Stimulated activated CD4-positive, alpha-beta T cell treated with anti-CD3 and anti-CD28 coated beads, Interleukin-1b, Interleukin-23, amount 100 ng/mL, for 1 hour (primary cell): Measurements from ENCODE around the gene EHMT1.
"Not testable (repeated sequence)": the region's sequence is repeated elsewhere in the genome, so short reads cannot be mapped to it uniquely, and the experiment has no call there.

Experiments
- DNase-seq, 2 donors: peaks; one replicate each; pipeline ENCODE4 v3.0.0-alpha.2; 2020; ENCODE audit warnings: low read depth in 2 of 2

Gene EHMT1

DNA sequence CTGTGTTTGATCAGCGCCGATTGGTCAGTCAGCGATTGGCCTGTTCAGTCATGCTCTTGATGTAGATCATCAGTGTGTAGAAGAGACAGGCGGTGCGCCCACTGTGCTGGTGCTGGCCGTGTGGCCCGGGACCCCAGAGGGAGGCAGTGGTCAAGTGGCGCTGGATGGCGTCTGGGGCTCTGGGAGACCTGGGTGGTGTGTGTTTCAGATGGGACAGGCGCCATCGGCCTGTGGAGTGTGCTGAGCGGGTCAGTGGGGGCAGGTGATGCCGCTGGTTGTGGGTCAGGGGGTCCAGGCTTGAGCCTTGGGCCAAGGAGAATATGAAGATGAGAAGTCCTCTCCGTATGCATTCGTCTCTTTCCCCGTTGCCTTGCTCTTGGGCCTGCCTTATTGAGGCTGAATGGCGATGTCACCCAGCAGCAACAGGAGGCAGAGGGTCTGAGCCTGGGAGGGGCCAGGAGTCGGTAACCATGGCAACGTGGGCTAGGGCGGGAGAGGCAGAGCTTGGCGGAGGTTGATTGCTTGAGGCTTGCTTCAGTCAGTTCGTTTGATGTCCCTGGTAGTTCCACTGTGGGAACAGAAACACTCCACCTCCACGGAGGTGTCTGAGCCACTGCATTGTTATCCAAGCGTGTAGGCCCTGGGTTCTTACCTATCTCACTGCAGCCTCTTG lies 141.0 kb downstream of the EHMT1 start:
- no peak for DNase-seq

DNA sequence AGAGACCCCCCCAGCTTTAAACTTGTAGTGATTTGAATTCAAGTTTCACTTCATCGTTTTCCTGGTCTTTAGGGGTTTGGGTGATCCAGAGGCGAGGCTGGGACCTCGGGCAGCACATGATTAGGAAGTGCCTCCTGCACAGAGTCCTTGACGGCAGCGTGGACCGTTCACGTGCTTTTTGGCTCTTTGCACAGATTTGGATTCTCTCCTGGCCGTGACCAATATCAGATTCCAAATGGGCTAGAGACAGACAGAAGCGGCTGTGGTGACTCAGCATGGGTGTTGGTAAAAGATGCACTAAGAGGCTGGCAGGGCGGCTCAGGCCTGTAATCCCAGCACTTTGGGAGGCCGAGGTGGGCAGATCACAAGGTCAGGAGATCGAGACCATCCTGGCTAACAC lies 141.6 kb downstream of the EHMT1 start:
- DNase-seq, result no peak

DNA sequence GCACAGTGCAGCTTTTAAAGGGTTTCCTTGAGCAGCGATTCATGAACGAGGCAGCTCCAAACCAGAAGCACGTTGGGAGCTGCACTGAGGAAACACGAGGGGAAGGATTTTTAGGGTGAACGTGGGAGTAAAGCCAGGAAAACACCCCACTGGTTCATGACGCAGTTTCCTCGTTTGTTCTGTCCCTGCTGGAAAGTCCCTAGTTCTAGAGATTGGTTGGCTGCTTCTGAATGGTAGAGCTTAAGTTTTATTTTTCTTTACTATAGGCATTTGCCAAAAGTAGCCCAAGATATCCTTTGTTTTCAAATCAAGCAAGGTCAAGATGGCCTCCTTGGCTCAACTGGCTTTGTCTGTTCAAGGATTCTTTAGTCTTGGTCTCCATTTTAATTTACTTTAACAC lies 142.2 kb downstream of the EHMT1 start:
- DNase-seq, result no peak

DNA sequence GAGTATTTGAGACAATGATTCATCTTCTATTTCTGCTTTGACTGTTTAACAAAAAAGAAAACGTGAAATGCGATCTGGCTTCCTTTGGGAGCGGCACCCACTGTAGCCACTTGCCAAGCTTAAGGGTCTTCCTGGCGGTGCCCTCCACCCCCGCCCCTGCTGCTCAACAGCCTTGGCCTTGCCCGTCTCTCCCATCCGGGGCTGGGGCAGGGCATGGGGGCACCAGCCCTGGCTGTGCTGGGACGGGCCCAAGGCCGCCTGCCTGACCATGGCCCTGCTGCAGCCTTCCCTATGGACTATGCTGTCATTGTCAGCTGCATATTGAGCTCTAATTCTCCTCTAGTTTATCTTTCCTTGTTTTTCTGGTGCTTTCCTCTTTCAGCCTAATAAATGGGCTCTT lies 143.0 kb downstream of the EHMT1 start:
- no peak for DNase-seq

DNA sequence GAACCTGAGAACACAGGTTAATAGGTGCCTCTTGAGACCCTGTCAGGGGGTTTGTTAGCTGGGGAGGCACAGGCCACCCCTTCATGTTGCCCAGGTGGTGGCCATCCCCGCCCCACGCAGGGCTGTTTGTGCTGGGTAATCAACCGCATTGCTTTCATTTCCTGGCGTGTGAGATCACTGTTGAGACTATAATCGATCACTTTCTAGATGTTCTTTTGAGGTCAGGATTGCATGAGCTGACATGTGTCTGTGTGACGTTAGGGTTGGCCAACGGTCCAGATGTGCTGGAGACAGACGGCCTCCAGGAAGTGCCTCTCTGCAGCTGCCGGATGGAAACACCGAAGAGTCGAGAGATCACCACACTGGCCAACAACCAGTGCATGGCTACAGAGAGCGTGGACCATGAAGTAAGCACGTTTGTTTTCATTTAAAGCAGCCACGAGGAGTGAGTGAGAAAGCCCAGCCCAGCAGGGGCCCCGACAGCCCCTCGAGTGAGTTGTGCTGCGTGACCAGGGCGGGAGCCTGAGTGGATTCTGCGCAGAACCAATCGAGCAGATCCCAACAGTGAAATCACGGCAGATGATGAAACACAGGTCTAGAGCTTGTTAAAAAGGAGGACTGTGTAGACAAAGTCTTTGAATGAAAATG lies 143.7 kb downstream of the EHMT1 start:
- DNase-seq, result no peak

DNA sequence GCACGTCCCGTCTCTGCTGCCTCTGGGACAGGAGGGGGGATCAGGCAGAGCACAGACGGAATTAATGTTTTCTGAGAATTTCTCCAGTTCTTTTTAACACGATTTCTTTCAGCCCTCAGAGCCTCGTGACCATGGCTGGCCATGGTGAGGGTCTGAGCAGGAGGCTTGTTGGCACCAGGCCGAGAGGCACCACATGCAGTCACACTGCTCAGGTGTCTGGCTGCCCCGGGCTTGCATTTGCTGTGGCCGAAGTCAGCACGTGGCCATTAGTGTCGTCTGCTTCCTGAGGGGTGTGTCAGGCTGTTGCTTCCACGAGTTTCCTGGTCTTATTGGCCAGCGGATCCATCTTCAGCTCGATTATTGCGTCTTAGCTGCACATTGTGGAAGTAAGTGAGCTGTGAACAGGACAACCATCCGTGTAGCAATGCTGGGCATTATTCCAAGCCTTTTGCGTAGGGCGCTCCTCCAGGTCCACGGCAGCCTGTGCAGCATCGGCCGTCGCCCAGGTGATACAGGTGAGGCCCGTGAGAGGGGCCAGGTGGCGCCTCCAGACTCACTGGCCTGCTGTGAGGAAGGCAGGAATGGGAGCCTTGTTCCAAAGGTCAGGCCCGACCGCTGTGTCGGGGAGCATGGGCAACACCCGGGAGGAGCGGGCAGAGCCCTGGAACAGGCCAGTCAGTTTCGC lies 144.6 kb downstream of the EHMT1 start:
- no peak for DNase-seq

DNA sequence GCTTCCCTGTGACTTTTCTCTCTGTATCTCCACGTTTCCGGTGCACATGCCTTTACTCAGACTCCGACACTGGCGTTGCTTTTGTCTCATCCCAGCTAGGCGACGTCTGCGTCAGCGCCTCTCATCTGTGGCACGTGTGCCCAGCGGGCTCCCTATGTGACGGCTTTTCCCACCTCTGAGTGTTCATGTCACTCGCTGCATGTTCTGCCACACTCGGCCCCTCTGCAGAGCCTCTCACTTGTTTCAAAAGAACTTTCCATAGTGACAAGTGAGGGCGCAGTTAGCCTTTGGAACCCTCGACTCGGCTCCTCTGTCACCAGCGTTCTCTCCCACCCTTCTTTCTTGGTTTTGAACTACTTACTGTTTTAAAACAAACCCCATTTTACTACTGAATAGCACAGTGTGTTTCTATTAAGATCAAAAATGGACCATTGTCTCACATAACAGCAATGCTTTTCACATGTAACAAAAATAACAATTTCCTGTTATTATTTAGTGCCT lies 145.4 kb downstream of the EHMT1 start:
- no peak for DNase-seq

DNA sequence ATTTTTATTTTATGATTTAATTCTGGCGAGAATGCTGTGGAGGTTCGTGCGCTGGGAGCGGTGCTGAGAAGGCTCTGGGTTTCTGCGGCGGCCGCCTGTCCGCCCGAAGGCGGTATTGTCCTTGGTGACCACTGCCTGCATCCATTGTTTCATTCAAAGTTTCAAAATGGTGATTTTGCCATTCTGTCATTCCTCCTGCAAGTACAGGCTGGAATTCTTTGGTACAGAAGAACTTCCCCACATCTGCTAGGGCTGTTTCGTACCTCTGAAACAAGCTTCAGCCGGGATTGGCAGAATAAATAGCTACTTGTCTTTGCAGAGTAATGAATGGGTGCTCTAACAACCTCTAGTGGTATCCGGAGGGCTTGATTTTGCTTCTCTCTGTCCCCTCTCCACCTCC lies 146.2 kb downstream of the EHMT1 start:
- no peak for DNase-seq

DNA sequence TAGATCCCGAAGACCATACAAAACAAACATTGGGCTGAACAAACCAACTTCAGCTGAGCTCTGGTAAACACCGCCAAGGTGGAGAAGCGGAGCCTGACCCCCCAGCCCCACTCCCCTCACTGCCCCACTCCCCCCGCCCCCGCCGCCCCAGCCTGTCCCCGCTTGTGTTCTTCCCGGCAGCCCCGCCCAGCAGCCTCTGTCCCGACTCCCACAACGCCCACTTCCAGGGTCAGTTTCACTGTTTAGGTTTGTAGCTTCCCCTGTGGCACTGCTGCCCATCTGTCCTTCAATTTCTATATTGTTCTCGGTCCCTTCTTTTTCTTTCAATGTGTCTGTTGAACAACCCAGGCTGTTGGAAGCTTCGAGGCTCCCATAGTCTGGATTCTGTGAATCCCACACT lies 146.7 kb downstream of the EHMT1 start:
- DNase-seq, result no peak

DNA sequence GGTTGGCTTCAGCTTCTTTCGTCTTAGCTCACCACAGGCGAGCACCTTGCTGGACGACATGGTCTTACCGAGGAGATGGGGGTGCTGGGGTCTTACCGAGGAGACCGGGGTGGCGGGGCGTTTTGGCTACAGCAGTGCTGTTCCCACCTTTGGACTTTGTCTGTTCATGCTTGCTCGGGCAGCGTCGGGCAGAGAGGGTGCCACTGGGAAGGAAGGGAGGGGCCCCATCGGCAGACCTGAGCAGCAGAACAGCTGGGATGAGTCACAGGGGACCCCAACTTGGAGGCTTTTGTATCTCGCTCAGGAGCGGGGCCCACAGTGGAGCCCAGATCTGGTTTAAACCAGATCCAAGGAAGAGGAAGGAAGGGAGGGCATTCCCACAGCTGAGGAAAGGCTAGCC lies 152.8 kb downstream of the EHMT1 start:
- no peak for DNase-seq

DNA sequence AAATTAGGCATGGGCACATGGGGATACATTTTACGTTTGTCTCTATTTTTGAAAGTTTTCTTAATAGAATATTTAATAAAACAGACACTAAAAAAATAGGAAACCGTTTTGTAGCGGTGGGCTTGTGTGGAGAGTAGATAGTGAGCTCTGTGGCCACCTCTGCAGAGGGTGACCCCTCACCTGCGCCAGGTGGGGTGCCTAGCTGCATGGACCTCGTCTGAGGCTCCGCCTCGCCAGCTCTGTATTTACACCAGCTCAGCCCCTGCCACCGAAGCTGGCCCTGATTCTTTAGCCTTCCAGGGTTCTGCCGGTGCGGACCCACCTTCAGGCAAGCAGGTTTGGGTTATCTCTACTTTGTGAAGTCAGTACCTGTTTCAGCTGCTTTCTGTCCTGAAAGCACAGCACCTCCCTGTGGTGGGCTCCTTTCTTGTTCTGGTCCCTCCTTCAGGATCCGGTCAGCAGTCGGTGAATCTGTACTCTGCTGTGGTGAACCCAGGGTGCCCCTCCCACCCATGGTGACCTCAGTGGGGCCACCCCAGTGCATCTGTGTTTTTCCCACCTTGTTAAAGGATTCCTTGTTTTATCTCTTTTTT lies 153.6 kb downstream of the EHMT1 start:
- DNase-seq, result no peak

DNA sequence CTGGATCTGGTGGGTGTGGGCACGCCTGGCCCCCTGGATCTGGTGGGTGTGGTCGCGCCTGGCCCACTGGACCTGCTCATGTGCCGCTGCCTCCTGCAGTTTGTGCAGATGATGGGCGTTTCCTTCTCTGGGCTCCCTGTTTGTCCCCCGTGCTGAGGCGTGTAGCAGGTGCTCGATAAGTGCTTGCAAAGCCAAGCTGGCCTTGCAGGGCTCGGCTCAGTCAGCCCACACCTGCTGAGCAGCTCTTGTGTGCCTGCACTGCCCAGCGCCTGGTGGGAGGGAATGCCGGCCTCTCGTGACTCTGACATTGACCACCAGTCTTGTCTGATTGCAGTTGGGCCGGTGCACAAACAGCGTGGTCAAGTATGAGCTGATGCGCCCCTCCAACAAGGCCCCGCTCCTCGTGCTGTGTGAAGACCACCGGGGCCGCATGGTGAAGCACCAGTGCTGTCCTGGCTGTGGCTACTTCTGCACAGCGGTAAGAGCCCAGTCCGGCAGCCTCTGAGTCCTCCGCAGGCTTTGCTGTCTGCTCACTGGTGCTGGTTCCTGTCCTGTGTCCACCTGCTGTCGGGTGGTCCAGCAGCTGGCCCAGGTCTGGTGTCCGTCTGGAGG lies 156.1 kb downstream of the EHMT1 start:
- no peak for DNase-seq

DNA sequence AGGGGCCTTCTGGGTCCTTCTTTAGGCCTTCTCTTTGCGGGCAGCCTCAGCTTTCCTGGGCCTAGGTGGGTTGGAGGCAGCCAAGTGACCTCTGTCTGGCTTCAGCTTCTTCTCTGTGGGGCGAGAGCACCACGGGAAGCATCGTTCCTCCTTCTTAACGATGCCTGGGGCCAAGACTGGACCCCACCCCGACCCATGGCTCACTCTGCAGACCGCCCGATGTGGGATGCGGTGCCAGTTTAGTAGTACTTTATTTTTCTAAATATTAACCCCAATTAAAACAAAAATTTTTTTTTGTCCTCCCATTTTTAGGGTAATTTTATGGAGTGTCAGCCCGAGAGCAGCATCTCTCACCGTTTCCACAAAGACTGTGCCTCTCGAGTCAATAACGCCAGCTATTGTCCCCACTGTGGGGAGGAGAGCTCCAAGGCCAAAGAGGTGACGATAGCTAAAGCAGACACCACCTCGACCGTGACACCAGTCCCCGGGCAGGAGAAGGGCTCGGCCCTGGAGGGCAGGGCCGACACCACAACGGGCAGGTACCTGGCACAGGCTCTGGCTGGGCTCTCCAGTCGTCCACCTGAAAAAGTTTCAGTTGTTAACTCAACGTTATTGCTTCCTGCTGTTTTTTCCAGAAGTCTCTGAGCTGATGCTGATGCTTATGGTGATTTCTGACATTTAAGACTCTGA lies 157.6 kb downstream of the EHMT1 start:
- no peak for DNase-seq

DNA sequence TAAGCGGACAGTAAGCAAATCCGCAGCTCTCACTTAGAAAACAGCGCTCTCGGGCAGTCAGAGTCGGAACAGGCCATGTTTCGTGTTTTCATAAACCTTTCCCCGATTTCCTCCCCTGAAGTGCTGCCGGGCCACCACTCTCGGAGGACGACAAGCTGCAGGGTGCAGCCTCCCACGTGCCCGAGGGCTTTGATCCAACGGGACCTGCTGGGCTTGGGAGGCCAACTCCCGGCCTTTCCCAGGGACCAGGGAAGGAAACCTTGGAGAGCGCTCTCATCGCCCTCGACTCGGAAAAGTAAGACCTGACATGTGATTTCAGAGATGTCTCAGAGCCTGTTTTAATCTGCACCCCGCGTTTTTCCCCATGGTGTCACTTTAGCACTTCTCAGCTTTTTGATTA lies 159.0 kb downstream of the EHMT1 start:
- DNase-seq, result no peak

DNA sequence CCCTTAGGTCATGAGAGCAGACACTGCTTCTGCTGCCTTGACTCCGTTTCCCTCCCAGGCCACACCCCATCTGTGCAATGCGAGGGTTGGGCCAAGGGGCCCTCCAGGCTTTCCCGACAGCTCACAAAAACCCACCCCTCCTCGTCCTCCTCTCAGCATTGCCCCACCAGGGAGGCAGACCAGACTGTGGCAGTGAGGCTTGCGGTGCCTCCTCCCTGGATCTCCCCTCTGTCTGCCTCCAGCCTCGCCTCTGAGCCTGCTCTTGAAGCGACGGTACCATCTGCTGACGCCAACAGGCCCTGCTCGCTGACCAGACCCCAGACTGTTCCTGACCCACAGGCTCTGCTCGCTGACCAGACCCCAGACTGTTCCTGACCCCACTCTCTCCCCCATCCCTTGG lies 159.5 kb downstream of the EHMT1 start:
- no peak for DNase-seq

DNA sequence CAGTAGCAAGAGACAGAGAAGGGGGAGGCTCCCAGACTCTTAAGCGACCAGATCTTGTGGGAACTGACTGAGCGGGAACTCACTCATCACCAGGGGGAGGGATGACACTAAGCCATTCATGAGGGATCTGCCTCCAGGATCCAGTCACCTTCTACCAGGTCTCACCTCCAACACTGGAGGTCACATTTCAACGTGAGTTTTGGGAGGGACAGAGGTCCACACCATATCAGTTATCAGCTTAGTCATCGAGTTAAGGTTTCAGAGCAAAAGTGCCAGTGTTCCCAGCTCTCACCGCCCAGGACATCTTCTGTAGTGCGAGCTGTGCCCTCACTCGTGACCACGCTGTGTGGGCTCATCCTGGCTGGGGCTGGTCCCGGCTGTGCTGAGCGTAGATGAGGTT lies 160.1 kb downstream of the EHMT1 start:
- no peak for DNase-seq

DNA sequence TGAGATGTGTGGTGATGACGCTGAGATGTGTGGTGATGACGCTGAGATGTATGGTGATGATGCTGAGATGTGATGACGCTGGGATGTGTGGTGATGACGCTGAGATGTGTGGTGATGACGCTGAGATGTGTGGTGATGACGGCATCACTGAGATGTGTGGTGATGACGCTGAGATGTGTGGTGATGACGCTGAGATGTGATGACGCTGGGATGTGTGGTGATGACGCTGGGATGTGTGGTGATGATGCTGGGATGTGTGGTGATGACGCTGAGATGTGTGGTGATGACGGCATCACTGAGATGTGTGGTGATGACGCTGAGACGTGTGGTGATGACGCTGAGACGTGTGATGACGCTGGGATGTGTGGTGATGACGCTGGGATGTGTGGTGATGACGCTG lies 161.2 kb downstream of the EHMT1 start:
- DNase-seq, result not testable (repeated sequence)

DNA sequence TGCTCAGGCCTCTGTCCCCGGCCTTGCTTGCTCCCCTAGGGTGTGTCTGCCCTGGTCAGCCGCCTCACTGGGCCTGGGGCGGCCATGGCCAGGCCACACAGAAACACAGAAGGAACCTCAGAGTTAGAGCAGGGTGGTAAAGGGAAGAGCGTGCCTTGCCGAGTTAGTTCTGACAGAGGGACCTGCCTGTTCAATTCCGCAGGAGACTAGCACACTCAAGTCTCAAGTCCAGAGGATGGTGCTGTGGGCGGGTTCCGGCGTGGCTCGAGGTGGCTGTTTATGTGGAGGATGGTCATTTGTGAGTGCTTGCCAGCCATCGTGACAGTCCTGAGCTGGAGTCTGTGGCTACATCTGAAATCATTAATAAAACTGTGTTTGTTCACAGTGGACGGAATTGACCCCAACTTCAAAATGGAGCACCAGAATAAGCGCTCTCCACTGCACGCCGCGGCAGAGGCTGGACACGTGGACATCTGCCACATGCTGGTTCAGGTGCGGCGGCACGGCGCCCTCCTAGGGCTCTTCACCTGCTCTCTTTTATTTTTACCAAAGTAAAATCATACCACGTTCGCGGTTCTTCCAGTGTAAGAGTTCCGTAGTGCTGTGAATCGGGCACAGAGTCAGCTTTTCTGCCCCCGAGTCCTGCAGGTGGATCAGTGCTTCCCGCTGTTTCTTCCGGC lies 163.2 kb downstream of the EHMT1 start:
- no peak for DNase-seq

DNA sequence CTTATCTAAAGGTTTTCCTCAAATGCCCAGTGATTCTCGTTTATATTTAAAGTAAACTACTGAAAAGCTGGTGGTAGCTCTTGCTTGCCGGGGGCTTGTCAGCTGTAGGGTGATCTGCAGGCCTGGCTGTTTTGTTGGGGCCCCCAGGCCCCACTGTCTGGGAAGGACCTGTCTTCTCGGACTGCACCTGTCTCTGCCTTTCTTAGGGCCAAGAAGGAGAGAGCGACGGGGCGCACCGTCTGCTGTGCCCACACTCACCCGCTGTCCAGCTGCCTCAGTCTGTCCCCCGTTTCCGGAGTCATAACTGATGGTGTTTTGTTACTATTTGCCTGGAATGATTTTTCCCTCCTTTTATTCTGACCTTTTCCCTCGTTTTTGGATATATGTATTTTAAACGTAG lies 164.7 kb downstream of the EHMT1 start:
- DNase-seq, result no peak

DNA sequence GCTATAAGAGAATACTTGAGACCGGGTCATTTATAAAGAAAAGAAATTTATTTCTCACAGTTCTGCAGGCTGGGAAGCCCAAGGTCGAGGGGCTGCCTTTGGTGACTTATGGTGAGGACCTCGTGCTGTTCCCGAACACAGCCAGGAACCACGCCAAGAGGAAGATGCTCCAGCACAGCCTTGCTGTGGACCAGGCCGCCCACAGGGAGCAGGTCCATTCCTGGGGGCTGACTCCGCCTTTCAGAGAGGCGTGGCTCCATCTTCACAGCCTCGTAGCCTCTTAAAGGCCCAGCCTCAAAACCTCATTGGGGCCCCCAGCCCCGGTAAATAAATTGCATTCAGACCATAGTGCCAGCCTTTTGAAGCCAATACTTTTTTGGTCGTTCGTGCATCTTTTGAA lies 165.2 kb downstream of the EHMT1 start:
- DNase-seq, result no peak
